DOHH2 (cell line): Measurements from ENCODE around the gene NSMCE3.

Experiments
- CTCF ChIP-seq: fragments of 200-600 bp; sonication (generic); IDR thresholded peaks from one replicate; pipeline ENCODE4 v1.5.1; 2014; ENCODE audit warnings: antibody characterized with exemption, mild to moderate bottlenecking, low read depth, low read length; ENCODE audit not compliant: poor library complexity, severe bottlenecking
- EZH2phosphoT487 ChIP-seq: fragments of 200-600 bp; sonication (generic); IDR thresholded peaks from 2 replicates; pipeline ENCODE4 v1.6.1; 2017; ENCODE audit warnings: borderline replicate concordance, mild to moderate bottlenecking, antibody characterized with exemption, low read length, moderate library complexity, mixed read lengths

- TF ChIP-seq CTCF (no peak), EZH2phosphoT487 (no peak)
These were observed 13.8 kb upstream of the NSMCE3 start for GRCh38 chr15:29283381-29283780.
